Measurements from ENCODE around the gene TTC28.
"Not testable (repeated sequence)": the region's sequence is repeated elsewhere in the genome, so short reads cannot be mapped to it uniquely, and the experiment has no call there.

Gene TTC28

GRCh38 chr22:28203286-28203685 is 476.4 kb downstream of the TTC28 start:
- H4K20me1 ChIP-seq, result no peaks in the 10 kb centered on the region

DNA sequence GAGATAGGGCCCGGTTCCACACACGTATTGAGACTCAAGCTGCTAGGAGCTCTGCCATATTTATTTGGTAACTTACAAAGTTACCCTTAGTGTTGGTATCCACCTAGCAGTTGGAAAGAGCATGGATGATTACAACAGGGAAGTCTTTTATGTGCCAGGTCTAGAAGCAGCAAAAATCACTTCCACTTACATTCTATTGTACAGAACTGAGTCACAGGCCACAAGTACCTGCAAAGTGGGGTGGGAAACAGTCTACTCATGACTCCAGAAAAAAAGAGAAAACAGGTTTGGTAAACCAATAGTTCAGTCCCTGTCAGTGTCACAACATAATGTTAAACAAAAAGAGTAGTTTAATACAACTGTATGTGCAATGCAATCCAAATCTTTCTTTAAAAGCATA is 480.9 kb downstream of the TTC28 start:
- Histone ChIP-seq H3K4me2 (no peak overlapping the region), H3K9ac (no peak overlapping the region), H3K27ac (no peak overlapping the region), H3K9me3 (no peaks in the 10 kb centered on the region), H3K36me3 (no peaks in the 10 kb centered on the region), H4K20me1 (no peaks in the 10 kb centered on the region), H3K4me1 (no peaks in the 10 kb centered on the region), H3K4me3 (no peak overlapping the region), H3K27me3 (no peaks in the 10 kb centered on the region)
- no peak for TF ChIP-seq Cebpa-rat (IDR thresholded peaks at IDR 0.05)

More at GRCh38 chr22:28203286-28203685, 476.4 kb downstream of the TTC28 start:
- no peak for TF ChIP-seq Cebpa-rat (IDR thresholded peaks at IDR 0.05)
- H3K36me3 ChIP-seq, result no peaks in the 10 kb centered on the region
- no peak overlapping the region for H3K27ac ChIP-seq
- no peaks in the 10 kb centered on the region for H3K4me1 ChIP-seq
- no peak overlapping the region for H3K9ac ChIP-seq
- H3K4me2 ChIP-seq, result no peak overlapping the region
- no peak overlapping the region for H3K4me3 ChIP-seq
- no peaks in the 10 kb centered on the region for H3K27me3 ChIP-seq
- H3K9me3 ChIP-seq, result no peaks in the 10 kb centered on the region

- not testable (repeated sequence) for H3K4me2 ChIP-seq, H3K36me3 ChIP-seq, H3K27ac ChIP-seq, H3K4me1 ChIP-seq, H3K9ac ChIP-seq, H3K27me3 ChIP-seq, H3K9me3 ChIP-seq, H4K20me1 ChIP-seq, H3K4me3 ChIP-seq
These were observed 488.1 kb downstream of the TTC28 start for GRCh38 chr22:28191571-28191970.

DNA sequence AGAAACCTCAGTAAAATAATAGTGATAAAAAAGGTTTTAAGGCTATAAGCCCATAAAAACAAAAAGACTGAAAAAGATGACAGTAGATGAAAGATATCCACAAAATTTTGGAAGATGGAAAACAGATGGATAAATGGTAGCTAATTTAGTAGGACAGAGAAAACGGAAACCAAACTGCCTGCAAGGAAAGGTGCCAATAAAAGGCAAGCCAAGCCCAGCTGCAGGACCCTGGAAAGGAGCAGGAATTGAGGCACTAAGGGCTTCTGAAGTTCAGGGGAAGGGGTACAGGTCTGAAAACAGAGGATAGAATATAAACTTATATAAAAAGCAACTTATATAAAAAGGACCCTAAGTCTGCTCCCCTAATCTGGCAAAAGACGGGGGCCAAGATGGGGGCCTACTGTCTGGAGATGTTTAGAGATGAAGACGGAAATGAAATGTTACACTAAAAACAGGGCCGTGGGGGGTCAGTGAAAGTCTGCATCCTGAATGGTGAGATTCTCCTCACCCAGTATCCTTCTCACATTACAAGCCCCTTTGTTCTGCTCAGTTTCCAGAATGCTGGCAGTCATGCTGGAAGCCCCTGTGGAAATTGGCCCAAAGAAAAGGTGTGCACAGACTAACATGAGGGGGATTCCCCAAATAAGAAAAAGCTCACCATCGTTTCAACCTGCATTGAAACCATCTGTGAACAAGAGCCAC is 491.3 kb downstream of the TTC28 start:
- Histone ChIP-seq H4K20me1 (no peaks in the 10 kb centered on the region), H3K9me3 (no peaks in the 10 kb centered on the region), H3K4me3 (no peak overlapping the region), H3K4me2 (no peak overlapping the region), H3K27ac (no peak overlapping the region), H3K36me3 (no peaks in the 10 kb centered on the region), H3K4me1 (no peaks in the 10 kb centered on the region), H3K27me3 (no peaks in the 10 kb centered on the region), H3K9ac (no peak overlapping the region)
- no peak for TF ChIP-seq Cebpa-rat (IDR thresholded peaks at IDR 0.05)

DNA sequence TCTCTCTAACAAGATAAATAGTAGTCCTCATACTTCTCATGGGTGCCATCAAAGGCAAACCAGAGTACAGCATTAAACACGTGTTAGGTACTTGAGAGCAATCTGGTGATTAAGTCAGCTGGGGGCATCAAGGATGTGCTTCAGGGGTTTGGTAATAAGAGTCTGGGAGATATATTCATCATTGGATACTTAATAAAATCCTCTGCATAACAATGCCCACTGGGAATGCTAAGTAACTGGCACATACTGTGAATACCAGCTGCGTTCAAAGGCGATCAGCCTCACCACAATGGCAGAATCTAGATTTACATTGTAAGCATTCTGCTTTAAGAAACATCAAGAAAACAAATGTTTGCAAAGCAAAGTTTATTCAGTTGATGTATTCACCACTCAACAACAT is 492.0 kb downstream of the TTC28 start:
- Histone ChIP-seq H3K4me2 (no peak overlapping the region), H4K20me1 (no peaks in the 10 kb centered on the region), H3K27me3 (no peaks in the 10 kb centered on the region), H3K4me3 (no peak overlapping the region), H3K27ac (no peak overlapping the region), H3K9me3 (no peaks in the 10 kb centered on the region), H3K36me3 (no peaks in the 10 kb centered on the region), H3K9ac (no peak overlapping the region), H3K4me1 (no peaks in the 10 kb centered on the region)
- TF ChIP-seq Cebpa-rat (IDR thresholded peaks at IDR 0.05), result no peak

- Histone ChIP-seq H3K4me1 (no peaks in the 10 kb centered on the region), H3K27me3 (no peaks in the 10 kb centered on the region), H3K27ac (no peak overlapping the region), H3K4me3 (no peak overlapping the region), H4K20me1 (no peaks in the 10 kb centered on the region), H3K4me2 (no peak overlapping the region), H3K9me3 (no peaks in the 10 kb centered on the region), H3K36me3 (no peaks in the 10 kb centered on the region), H3K9ac (no peak overlapping the region)
- TF ChIP-seq Cebpa-rat (IDR thresholded peaks at IDR 0.05), result no peak
These were observed 493.0 kb downstream of the TTC28 start for GRCh38 chr22:28186641-28187040.

- Histone ChIP-seq H3K27me3 (no peaks in the 10 kb centered on the region), H3K27ac (no peak overlapping the region), H3K4me1 (no peaks in the 10 kb centered on the region), H3K9ac (no peak overlapping the region), H3K4me3 (no peak overlapping the region), H4K20me1 (no peaks in the 10 kb centered on the region), H3K4me2 (no peak overlapping the region), H3K9me3 (no peaks in the 10 kb centered on the region), H3K36me3 (no peaks in the 10 kb centered on the region)
- no peak for TF ChIP-seq Cebpa-rat (IDR thresholded peaks at IDR 0.05)
These were observed 494.5 kb downstream of the TTC28 start for GRCh38 chr22:28185130-28185529.

DNA sequence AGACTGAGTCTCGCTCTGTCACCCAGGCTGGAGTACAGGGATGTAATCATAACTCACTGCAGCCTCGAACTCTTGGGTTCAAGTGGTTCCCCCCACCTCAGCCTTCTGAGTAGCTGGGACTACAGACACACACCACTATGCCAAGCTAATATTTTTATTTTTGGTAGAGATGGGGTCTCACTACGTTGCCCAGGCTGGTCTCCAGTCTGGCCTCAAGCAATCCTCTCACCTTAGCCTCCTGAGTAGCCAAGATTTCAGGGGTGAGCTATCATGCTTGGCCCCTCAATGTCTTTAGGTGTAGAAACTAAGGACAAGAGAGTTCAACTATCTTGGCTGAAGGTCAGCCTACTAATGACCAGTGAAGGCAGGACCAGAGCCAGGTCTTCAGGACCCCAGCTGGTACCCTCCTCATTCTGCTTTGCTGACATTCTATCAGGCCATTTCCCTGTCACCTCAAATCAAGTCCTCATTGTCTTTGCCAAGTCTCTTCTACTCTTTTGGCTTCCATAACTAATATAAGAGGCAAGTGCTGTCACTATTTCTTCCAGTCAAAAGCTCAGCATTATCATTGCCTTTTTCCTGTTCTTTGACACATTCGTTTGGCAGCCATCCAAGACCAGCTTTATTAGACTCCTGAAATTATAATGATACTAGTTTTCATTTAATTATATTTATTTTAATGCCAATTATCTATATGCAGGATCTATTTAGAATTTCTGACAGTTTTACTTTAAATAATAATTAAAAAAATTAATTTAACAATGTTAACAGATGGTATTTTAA is 496.4 kb downstream of the TTC28 start:
- H3K36me3 ChIP-seq, result no peaks in the 10 kb centered on the region
- H3K4me3 ChIP-seq, result no peak overlapping the region
- no peak overlapping the region for H3K9ac ChIP-seq
- no peak for TF ChIP-seq Cebpa-rat (IDR thresholded peaks at IDR 0.05)
- H4K20me1 ChIP-seq, result no peaks in the 10 kb centered on the region
- H3K9me3 ChIP-seq, result no peaks in the 10 kb centered on the region
- no peak overlapping the region for H3K27ac ChIP-seq
- no peaks in the 10 kb centered on the region for H3K27me3 ChIP-seq
- H3K4me2 ChIP-seq, result no peak overlapping the region
- H3K4me1 ChIP-seq, result no peaks in the 10 kb centered on the region

DNA sequence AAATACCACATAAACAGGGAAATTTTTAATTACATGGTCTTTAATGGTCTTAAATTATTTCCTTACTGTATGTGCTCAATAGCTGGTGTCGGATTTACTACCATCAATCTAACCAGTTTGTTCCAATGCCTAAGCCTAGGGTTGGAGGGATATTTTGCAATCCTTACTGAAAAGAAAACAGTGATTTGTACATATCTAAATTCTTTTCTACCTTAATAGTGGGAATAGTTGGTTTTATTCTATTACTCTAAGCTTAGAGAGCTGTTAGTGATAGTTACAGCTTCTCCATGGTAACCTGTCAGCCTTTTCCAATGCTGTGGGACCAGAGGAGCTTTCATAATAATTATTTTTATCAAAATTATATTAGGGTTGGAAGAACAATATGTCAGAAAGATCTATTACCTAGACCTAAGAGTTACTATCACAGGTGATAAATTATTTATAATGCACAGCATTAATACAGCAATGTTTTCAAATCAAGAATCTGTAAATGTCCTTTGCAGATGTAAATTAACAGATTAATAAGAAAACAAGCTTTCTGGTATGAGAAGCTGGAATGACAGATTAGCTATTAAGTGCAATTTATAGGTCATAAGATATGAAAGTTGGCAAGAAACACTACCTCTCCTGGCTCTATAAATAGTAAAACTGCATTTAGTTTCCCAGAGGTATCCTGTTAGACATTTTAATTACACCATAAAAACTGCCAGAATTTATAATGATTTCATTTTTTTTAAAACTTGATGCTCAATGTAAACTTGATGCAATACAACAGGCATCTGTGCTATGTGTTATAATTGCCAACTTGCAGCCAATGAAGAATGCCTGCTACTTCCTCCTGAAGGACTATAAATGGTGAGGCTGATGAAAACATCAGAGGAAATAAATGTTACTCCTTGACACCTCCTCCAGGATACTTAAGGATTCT is 498.6 kb downstream of the TTC28 start:
- no peaks in the 10 kb centered on the region for H3K9me3 ChIP-seq
- H3K4me1 ChIP-seq, result no peaks in the 10 kb centered on the region
- no peaks in the 10 kb centered on the region for H4K20me1 ChIP-seq
- no peak overlapping the region for H3K4me2 ChIP-seq
- H3K36me3 ChIP-seq, result no peaks in the 10 kb centered on the region
- no peak overlapping the region for H3K27ac ChIP-seq
- no peaks in the 10 kb centered on the region for H3K27me3 ChIP-seq
- no peak overlapping the region for H3K4me3 ChIP-seq
- TF ChIP-seq Cebpa-rat (IDR thresholded peaks at IDR 0.05), result no peak
- H3K9ac ChIP-seq, result no peak overlapping the region

- Histone ChIP-seq H3K4me2 (no peak overlapping the region), H3K9ac (no peak overlapping the region), H3K4me3 (no peak overlapping the region), H3K4me1 (no peaks in the 10 kb centered on the region), H3K36me3 (no peaks in the 10 kb centered on the region), H3K9me3 (peaks cover 10% of the 10 kb centered on the region), H3K27ac (no peak overlapping the region), H4K20me1 (no peaks in the 10 kb centered on the region), H3K27me3 (no peaks in the 10 kb centered on the region)
- no peak for TF ChIP-seq Cebpa-rat (IDR thresholded peaks at IDR 0.05)
These were observed 500.2 kb downstream of the TTC28 start for GRCh38 chr22:28179392-28179791.

All from BLaER1 (cell line).